Chondrocyte (in vitro differentiated cells): ENCODE measurements around the gene FMNL2. TPM values are rescaled to one million over a fixed set of nuclear protein-coding genes. Genes with fewer than 3 reads are reported as not detected.
A peak's percentile ranks its signal among the peaks of the same experiment; 100 is the strongest.

Experiments
- DNase-seq: peaks from one replicate; pipeline ENCODE4 v3.0.0; 2021; ENCODE audit warnings: mixed read lengths, low spot score
- H3K27ac Mint-ChIP-seq: one replicate; pipeline ENCODE4 v1.8.0; 2021; ENCODE audit warnings: mild to moderate bottlenecking, moderate library complexity, mixed read lengths; ENCODE audit not compliant: unreplicated experiment
- H3K27me3 Mint-ChIP-seq: 2 replicates; pipeline ENCODE4 v1.8.0; 2021; ENCODE audit warnings: low read depth, mixed read lengths
- H3K36me3 Mint-ChIP-seq: 2 replicates; pipeline ENCODE4 v1.8.0; 2021; ENCODE audit warnings: low read depth, mixed read lengths
- H3K4me1 Mint-ChIP-seq: 2 replicates; pipeline ENCODE4 v1.8.0; 2021; ENCODE audit warnings: low read depth, mild to moderate bottlenecking, mixed read lengths
- H3K4me3 Mint-ChIP-seq: one replicate; pipeline ENCODE4 v1.8.0; 2021; ENCODE audit warnings: mild to moderate bottlenecking, moderate library complexity, mixed read lengths; ENCODE audit not compliant: unreplicated experiment
- H3K9me3 Mint-ChIP-seq: 2 replicates; pipeline ENCODE4 v1.8.0; 2021; ENCODE audit warnings: low read depth, mixed read lengths
- CTCF ChIP-seq: fragments of 200-600 bp; sonication (generic); IDR thresholded peaks from 2 replicates; pipeline ENCODE4 v1.5.0; 2021; ENCODE audit warnings: antibody characterized with exemption, mild to moderate bottlenecking, moderate library complexity
- total RNA-seq: library from RNA; stranded (reverse); gene quantifications from 3 replicates; pipeline ENCODE4 v1.2.1, GENCODE V29; 2021

Gene FMNL2
- total RNA-seq, 1 donor from 2014 or later, result 33.9 TPM

- no peaks in the 10 kb centered on the region for H3K9me3 Mint-ChIP-seq
- peaks cover 23% of the 10 kb centered on the region for H3K36me3 Mint-ChIP-seq
- H3K4me3 Mint-ChIP-seq, result no peak overlapping the region
- no peaks in the 10 kb centered on the region for H3K4me1 Mint-ChIP-seq
- no peak for TF ChIP-seq CTCF
- DNase-seq, result no peak
- H3K27ac Mint-ChIP-seq, result no peak overlapping the region
- H3K27me3 Mint-ChIP-seq, result no peaks in the 10 kb centered on the region
Observed at GRCh38 chr2:152674334-152674733, 339.4 kb downstream of the FMNL2 start.

GRCh38 chr2:152676461-152676860 lies 341.5 kb downstream of the FMNL2 start:
- Mint-ChIP-seq H3K9me3 (no peaks in the 10 kb centered on the region), H3K36me3 (peaks cover 23% of the 10 kb centered on the region), H3K27me3 (no peaks in the 10 kb centered on the region), H3K4me3 (no peak overlapping the region), H3K4me1 (no peaks in the 10 kb centered on the region), H3K27ac (peak overlapping the region; percentile 57)
- no peak for TF ChIP-seq CTCF
- DNase-seq, result no peak

GRCh38 chr2:152678808-152679207 lies 343.8 kb downstream of the FMNL2 start:
- H3K36me3 Mint-ChIP-seq, result peaks cover 18% of the 10 kb centered on the region
- no peaks in the 10 kb centered on the region for H3K27me3 Mint-ChIP-seq
- H3K9me3 Mint-ChIP-seq, result no peaks in the 10 kb centered on the region
- TF ChIP-seq CTCF, result no peak
- DNase-seq, result no peak
- peaks cover 5% of the 10 kb centered on the region for H3K4me1 Mint-ChIP-seq
- no peak overlapping the region for H3K4me3 Mint-ChIP-seq
- H3K27ac Mint-ChIP-seq, result no peak overlapping the region

- Mint-ChIP-seq H3K4me3 (no peak overlapping the region), H3K27ac (no peak overlapping the region), H3K9me3 (no peaks in the 10 kb centered on the region), H3K27me3 (no peaks in the 10 kb centered on the region), H3K4me1 (peaks cover 12% of the 10 kb centered on the region), H3K36me3 (peaks cover 13% of the 10 kb centered on the region)
- TF ChIP-seq CTCF, result no peak
- DNase-seq, result no peak
Observed at GRCh38 chr2:152682663-152683062, 347.7 kb downstream of the FMNL2 start.

- Mint-ChIP-seq H3K36me3 (peaks cover 13% of the 10 kb centered on the region), H3K27ac (no peak overlapping the region), H3K27me3 (no peaks in the 10 kb centered on the region), H3K4me1 (peaks cover 12% of the 10 kb centered on the region), H3K4me3 (no peak overlapping the region), H3K9me3 (no peaks in the 10 kb centered on the region)
- no peak for DNase-seq
- TF ChIP-seq CTCF, result no peak
Observed at GRCh38 chr2:152683400-152683799, 348.4 kb downstream of the FMNL2 start.
